GM21528 (cell line): ENCODE data around the gene KLHDC1.
A peak's percentile ranks its signal among the peaks of the same experiment; 100 is the strongest.
"Not testable (repeated sequence)": the region's sequence is repeated elsewhere in the genome, so short reads cannot be mapped to it uniquely, and the experiment has no call there.

Source experiments
- ATAC-seq: cut with Tn5 transposase; IDR thresholded peaks from one replicate; pipeline ENCODE4 v1.9.1; 2021; ENCODE audit warnings: mild to moderate bottlenecking, moderate library complexity; ENCODE audit not compliant: unreplicated experiment, low FRiP score

The KLHDC1 gene

DNA sequence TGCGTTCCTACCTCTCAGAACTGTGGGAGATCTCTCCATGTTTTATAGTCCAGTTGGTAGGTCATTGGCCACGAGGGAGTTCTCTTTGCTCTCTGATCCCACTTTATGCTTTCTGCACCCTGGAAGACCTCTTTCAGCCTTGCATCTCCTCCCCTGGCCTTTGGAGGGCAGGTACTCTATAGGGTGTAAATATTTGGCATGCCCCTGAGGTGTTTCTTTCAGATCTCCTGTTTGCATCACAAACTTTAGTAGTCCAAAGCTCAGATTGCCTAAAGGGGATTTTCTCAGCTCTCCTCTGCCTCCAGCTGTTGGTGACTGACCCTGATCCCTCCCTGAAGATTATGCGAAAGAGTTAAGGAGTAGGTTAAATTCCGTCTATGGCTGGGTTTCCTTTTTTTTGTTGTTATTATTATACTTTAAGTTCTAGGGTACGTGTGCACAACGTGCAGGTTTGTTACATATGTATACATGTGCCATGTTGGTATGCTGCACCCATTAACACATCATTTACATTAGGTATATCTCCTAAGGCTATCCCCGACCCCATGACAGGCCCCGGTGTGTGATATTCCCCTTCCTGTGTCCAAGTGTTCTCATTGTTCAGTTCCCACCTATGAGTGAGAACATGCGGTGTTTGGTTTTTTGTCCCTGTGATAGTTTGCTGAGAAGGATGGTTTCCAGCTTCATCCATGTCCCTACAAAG, 29.0 kb downstream of the KLHDC1 start:
- ATAC-seq, result not testable (repeated sequence)

DNA sequence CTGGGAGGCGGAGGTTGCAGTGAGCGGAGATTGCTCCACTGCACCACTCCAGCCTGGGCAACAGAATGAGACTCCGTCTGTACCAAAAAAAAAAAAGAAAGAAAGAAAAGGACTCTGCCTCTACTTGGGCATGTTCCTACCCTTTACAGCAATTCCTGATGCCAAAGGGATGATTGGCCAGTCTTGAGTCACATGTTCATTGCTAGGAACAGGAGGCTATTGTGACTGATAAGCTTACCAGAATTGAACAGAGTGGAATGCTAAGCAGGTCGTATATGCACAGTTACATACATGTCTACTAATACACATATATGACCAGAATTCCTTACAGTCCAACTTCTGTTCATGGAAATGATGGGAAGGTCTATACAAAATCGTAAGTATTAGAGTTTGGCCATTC, 34.3 kb downstream of the KLHDC1 start:
- ATAC-seq, result no peak

DNA sequence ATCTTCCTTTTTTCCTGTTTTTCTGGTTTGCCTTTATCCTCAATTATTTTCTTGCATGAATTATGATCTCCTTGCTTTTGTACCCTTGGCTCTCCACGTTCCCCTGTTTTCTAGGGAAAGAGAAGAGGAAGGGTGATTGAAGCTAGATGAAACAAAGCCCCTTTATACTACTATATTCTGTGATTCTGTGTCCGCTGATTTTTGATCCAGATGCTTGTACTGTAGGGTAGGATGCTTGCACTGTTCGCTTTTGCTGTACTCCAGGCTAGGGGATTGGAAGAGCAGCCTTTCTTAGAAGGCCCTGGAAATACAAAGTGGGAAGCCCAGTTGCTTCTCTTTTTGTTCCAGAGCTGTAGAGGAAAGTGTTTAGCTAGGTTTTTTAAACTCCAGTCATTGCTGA, 40.0 kb downstream of the KLHDC1 start:
- ATAC-seq, result no peak

DNA sequence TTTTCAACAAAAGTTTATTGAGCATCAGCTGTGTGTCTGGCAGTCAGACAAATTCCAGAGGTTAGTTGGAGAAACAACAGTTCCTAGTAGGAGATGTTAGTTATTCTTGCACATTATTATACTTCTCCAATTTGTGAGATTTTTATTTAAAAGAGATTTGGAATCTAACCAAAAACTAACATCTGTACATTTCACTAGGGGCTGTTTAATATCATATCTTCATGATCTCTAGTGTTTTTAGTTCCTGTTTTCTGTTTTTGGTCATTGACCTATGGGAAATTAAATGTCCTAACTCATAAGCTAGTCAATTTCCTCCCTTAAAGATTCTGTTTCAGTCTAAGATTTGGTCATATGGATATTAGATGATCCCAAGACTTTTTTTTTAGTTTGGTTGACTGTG, 40.9 kb downstream of the KLHDC1 start:
- no peak for ATAC-seq

DNA sequence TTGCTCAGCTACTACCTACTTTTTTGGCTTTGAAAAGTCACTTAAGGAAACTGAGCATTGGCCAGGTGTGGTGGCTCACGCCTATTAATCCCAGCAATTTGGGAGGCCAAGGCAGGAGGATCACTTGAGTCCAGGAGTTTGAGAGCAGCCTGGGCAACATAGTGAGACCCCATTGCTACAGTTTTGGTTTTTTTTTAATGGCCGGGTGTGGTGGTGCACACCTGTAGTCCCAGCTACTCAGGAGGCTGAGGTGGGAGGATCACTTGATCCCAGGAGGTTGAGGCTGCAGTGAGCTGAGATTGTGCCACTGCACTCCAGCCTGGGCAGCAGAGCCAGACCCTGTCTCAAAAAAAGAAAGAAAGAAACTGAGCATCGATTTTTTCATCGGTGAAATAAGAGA, 42.7 kb downstream of the KLHDC1 start:
- ATAC-seq, result not testable (repeated sequence)

DNA sequence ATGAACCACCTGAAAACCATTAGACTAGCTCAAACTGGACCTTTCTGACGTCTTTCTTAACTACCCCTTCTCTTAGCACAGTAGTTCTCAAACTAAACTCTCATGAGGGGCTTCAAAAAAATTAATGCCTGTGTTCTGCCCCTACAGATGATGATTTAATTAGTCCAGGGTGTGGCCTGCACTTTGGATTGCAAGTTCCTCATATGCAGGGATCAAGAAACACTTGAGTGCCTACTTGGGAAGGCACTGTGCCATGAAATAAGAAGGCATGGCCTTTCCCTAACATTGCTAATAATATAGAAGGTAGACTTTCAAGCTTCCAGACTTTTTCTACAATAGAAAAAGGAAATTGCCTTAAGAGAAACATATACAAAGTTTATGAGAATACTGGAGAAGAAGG, 52.3 kb downstream of the KLHDC1 start:
- no peak for ATAC-seq

DNA sequence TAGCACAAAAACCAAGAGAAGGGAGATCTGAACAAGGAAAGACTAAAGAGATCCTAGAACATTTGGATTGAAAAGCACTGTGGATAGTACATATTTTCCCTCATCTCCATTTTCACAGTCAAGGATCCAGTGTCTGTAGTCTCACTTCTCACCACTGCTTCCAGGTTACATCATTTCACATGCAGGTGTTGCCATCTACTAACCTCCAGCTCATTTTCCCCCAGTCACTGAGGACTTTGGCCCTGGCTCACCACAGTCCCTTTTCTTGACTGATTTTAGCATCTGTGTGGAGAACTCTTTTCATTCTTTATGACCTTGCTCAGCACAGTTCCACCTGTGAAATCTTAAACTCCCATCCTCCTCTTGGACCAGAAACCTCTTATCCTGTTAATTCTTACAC, 53.6 kb downstream of the KLHDC1 start:
- ATAC-seq, result not testable (repeated sequence)

DNA sequence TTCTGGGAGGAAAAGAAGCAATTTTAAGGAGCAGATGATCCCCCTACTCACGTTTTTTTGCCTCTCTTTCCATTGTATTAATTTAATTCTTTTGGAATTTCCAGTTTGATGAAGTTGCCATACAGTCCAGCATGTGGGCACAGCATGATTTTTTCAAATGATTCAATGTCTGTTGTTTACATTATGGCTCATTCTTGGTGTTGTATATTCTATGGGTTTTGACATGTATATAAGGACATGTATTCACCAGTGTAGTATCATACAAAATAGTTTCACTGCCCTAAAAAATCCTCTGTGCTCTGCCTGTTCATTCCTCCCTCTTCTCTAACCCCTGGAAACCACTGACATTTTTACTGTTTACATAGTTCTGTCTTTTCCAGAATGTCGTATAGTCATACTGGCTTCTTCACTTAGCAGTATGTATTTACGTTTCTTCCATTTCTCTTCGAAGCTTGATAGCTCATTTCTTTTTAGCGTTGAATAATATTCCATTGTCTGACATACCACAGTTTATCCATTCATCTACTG, 61.7 kb downstream of the KLHDC1 start:
- no peak for ATAC-seq

DNA sequence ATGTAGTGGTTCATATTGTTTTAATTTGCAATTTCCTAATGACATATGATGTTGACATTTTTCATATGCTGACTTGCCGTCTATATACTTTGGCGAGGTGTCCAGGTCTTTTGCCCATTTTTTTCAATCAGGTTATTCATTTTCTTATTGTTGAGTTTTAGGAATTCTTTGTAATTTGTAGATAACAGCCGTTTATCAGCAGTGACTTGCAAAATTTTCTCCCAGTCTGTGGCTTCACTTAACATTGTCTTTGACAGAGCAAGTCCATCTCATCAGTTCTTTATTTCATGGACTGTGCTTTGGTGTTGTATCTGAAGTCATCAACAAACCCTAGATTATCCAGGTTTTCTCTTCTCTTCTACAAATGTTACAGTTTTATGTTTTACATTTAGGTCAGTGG, 62.5 kb downstream of the KLHDC1 start:
- no peak for ATAC-seq

DNA sequence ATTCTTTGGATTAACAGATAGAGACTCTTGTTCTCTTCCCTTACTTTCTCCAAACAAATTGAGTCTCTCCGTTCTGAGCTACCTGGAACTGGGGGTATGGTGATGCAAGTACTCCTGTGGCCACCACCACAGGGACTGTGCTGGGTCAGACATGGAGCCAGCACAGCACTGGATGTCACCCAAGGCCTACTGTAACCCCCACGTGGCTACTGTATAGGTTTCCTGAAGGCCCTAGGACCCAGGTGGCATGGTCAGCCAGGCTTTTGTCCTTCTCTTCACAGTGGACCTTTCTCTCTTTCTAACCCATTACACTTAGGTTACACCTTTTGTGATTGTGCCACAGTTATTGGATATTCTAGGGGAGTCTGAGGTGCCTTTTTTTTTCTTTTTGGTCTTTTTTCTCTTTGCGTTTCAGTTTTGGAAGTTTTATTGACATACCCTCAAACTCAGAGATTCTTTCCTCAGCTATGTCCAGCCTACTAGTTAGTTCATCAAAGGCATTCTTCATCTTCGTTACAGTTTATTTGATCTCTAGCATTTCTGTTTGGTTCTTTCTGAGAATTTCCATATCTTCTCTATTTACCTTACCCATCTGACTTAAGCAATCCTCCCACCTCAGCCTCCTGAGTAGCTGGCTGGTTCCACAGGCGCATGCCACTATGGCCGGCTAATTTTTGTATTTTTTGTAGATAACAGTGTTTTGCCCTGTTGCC, 69.1 kb downstream of the KLHDC1 start:
- no peak for ATAC-seq

DNA sequence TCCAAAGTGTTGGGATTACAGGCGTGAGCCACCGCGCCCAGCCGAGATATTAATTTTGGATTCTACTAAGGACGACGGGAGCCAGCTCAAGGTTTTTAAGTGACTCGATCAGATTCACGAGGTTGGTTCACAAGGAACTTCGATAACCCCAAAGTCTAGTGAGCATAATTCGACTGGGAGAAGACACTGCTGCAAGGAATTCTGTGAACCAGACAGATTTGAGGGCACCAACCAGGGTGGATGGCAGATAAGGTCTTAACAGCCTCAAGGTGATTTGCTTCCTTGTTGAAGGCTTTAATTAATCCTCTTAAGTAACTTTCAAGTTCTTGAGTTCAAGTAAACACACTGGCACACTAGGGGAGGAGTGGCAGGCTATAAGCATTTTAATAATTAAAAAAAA, 73.9 kb downstream of the KLHDC1 start:
- ATAC-seq, result no peak

DNA sequence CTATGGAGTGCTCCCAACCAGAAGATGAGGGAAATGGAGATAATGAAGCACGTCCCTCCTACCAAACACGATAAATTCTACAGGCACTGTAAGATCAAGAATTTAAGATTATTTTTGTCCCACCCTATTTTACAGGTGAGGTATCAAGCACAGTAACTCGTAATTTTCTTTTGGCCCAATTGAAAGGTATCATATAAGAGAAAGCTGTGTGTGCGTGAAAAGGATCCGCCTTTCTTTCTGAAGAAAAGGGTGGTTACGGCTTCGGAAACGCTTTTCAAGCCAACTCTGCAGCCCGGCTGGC, 74.3 kb downstream of the KLHDC1 start:
- ATAC-seq, result no peak

DNA sequence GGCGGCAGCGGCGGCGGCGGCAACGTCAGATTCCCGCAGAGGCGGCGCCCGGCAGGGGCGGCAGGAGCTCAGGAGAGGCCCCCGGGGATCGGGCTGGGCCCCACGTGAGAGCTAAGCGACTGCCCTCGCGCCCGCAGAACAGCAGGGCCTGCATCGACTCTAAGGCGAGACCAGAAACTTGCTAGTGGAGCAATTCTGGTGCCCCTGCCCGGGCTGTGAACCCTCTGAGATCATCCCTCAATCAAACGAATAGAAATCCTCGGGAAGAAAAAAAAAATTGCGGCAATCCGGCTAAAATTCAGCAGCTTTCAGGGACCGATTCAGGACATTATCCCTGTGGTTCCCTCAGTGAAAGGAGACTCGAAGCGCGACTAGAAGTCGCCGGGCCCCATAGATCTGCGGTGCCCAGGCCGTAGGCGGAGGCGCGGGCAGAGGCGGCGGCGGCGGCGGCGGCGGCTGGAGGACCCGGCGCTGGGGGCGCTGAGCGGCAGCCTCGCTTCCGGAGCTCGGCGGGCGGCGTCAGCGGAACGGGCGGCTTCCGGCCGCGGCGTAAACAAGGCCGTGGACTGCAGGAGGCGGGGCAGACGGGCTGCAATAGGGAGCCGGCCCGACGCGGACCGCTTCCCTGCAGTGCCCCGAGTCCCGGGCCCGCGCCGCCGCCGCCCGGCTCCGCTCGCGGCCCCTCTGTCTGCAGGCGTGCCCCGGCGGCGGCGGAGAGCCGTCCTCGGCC, 74.8 kb downstream of the KLHDC1 start, which contains the start of gene KLHDC2:
Gene KLHDC2, plus strand, starts transcription at position 583 of the 730 bp plus-strand sequence. CDS start 316 bp downstream, outside the sequence.
- peak; percentile 94 for ATAC-seq

DNA sequence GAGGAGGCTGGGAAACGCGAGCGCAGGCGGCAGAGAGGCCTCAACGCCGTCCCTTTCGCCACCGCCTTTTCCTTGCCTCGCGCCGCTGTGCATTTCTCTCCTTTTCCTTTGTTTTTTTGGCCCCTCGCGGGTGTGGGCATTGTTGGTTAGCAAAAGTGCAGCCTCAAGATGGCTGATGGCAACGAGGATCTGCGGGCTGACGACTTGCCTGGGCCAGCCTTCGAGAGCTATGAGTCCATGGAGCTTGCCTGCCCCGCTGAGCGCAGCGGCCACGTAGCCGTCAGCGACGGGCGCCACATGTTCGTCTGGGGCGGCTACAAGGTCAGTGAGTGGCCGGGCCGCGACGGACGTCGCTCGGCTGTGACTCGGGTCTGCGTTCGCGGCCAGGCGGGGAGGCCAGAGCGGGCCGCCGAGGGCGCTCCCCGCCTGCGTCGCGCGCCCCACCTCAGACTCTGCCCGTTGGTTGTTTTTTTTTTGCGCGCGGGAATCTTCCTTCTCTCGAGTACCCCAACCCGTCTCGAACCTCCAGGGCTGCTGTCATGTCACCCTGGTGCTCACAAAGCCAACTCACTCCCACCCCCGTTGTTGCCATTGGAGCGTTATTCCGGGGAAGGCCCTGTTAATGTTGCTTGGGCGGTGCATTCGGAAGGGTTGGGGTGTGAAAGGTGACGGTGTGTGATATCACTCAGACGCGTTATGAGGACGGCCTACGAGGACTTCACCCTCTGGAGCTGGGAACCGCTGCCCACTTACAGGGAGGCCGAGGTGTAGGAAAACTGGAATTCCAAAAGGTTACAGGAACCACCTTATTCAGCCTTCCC, 75.6 kb downstream of the KLHDC1 start:
- ATAC-seq, result peak; percentile 34

DNA sequence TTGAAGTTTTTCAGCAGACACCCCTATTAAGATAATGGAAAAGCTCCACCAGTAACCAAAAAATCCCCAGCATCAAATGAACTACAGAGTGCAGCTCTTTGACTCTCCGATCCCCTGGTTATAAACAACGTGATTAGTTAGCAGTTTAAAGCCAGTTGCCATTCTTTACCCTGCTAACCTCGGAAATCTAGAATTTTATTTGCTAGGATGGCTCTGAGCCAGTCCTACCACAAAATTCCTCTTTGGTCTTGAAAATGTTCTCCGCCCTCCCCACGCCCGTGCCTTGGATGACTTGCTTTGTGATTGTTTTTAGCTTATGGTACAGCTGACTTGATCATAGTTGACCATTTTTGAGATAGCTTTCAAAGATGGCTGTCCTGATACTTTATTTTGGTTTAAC, 76.3 kb downstream of the KLHDC1 start:
- ATAC-seq, result no peak

DNA sequence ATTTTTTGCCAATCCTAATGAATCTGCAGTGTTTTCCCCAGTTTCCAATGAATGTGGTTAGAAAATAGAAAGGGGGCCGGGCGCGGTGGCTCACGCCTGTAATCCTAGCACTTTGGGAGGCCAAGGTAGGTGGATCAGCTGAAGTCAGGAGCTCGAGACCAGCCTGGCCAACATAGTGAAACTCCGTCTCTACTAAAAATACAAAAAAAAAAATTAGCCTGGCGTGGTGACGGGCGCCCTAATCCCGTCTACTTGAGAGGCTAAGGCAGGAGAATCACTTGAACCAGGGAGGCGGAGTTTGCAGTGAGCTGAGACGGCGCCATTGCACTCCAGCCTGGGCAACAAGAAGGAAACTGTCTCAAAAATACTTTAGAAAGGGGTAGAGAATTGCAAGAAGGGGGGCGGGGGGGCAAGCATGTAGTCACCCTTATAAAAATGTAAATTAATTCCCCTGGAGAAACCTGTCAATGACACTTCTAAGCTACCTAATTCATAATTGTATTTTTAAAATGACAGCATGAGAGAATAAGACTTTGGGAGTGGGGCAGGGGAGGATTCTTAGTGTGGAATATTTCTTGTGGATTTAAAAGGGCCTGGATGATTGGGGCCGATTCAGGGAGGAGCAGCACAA, 76.8 kb downstream of the KLHDC1 start:
- ATAC-seq, result no peak

DNA sequence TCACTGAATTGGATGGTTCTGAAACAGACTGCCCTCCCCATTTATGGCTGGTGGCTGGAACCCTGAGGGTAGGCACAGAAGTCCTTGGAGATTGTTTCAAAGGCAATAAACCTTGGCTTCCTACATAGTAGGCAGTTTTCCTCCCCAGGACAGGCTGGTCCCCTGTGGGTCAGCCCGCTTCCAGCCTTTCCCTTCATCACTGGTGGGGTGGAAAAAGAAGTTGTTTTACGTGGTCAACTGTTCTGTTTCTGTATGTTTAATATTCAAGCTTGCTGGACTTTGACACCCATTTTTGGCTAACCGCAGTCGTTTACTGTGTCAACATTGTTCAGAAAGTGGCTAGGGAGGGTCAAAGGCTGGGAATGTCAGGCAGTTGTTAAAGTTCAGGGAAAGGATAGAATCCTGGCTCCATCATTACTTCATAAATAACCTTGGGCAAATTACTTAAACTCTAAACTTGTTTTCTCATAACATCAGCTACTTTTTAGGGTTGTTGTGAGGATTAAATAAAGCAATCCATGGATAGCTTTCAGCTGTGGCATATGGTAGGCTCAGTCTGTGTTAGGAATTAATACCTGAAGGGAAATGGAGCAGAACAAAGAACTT, 77.4 kb downstream of the KLHDC1 start:
- ATAC-seq, result no peak

DNA sequence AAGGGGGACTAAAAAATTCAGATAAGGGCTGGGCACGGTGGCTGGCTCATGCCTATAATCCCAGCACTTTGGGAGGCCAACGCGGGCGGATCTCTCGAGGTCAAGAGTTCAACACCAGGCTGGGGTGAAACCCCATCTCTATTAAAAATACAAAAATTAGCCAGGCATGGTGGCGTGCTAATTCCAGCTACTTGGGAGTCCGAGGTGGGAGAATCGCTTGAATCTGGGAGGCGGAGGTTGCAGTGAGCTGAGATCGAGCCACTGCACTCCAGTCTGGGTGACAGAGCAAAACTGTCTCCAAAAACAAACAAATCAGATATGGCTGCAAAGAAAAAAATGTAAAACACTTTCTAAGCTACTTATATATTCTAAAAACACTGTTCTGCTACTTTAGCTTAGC, 78.8 kb downstream of the KLHDC1 start:
- ATAC-seq, result not testable (repeated sequence)

DNA sequence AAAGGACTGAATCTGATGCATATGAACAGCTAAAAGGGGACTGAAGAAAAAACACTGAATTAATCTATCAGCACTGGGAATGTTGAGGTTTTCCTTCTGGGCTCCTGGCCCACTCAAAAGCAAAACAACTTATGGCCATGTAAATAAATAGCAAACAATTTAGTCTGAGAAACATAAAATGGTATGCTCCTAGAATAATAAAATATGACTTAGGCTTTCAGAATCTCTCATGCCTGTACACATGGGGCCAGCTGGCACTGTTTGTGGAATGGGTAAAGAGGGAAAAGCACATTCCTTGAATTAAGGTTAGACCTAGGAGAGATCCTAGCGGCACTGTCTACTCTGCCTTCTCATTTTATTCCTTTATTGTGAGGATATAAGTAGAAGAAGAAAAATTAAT, 81.2 kb downstream of the KLHDC1 start:
- no peak for ATAC-seq

DNA sequence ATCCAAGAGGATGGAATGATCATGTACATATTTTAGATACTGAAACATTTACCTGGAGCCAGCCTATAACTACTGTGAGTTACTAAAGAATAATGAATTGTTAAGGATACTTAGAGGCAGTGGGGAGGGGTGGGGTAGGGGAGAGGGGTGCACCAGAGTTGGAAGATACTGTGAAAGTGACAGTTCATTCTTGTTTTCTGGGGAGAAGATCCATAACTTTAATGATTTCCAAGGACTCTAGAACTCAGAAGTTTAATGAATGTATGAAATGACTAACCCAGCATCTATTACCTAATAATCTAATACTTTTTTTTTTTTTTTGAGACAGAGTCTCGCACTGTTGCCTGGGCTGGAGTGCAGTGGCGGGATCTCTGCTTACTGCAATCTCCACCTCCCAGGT, 85.5 kb downstream of the KLHDC1 start:
- ATAC-seq, result no peak
